DND-41 (cell line): ENCODE results near the gene TOMM6.

Experiments used
- ATAC-seq: fragments of 200-7000 bp; cut with Tn5 transposase; 3 replicates; pipeline ENCODE4 v1.9.1; 2021; ENCODE audit warnings: low read depth; ENCODE audit not compliant: insufficient read depth
- DNase-seq: peaks from one replicate; pipeline ENCODE4 v3.0.0-alpha.2; 2020
- H2AFZ ChIP-seq: 2 replicates; pipeline ENCODE4 v1.6.0; 2012; ENCODE audit warnings: low read depth, low read length
- H3K27ac ChIP-seq: 2 replicates; pipeline ENCODE4 v1.5.1; 2012; ENCODE audit warnings: low read length, inconsistent platforms
- H3K27me3 ChIP-seq: fragments of 200-600 bp; sonication (generic); 2 replicates; pipeline ENCODE4 v1.6.0; 2012; ENCODE audit warnings: low read length, mild to moderate bottlenecking, inconsistent platforms; ENCODE audit not compliant: insufficient read depth, poor library complexity
- H3K36me3 ChIP-seq: 2 replicates; pipeline ENCODE4 v1.5.1; 2012; ENCODE audit warnings: low read length, inconsistent platforms; ENCODE audit not compliant: insufficient read depth
- H3K4me1 ChIP-seq: 2 replicates; pipeline ENCODE4 v1.5.1; 2012; ENCODE audit warnings: mild to moderate bottlenecking, low read length; ENCODE audit not compliant: insufficient read depth
- H3K4me2 ChIP-seq: 2 replicates; pipeline ENCODE4 v1.6.0; 2012; ENCODE audit warnings: mild to moderate bottlenecking, moderate library complexity, low read length, inconsistent platforms; ENCODE audit not compliant: insufficient read depth
- H3K4me3 ChIP-seq, 2 experiments: fragments of 200-600 bp in 1 of 2; shearing (Covaris generic) in 1 of 2; 2 replicates each; pipeline ENCODE4 v1.5.1; 2012 to 2016; ENCODE audit warnings: inconsistent platforms in 2 of 2, low read length in 2 of 2, mild to moderate bottlenecking in 2 of 2, low read depth in 1 of 2, moderate library complexity in 1 of 2
- H3K79me2 ChIP-seq: 2 replicates; pipeline ENCODE4 v1.6.0; 2012; ENCODE audit warnings: low read length, inconsistent platforms; ENCODE audit not compliant: insufficient read depth
- H3K9ac ChIP-seq: 2 replicates; pipeline ENCODE4 v1.6.0; 2012; ENCODE audit warnings: low read depth, mild to moderate bottlenecking, inconsistent platforms, low read length, moderate library complexity
- H3K9me3 ChIP-seq: 2 replicates; pipeline ENCODE4 v1.5.1; 2012; ENCODE audit warnings: low read length, moderate library complexity, mild to moderate bottlenecking, inconsistent platforms; ENCODE audit not compliant: insufficient read depth, severe bottlenecking
- H4K20me1 ChIP-seq: 2 replicates; pipeline ENCODE4 v1.6.0; 2012; ENCODE audit warnings: low read length; ENCODE audit not compliant: insufficient read depth
- EZH2 ChIP-seq: IDR thresholded peaks from 3 replicates; pipeline ENCODE4 v1.6.1; 2012; ENCODE audit warnings: borderline replicate concordance, low read depth, mild to moderate bottlenecking, moderate library complexity, low read length, inconsistent platforms; ENCODE audit not compliant: severe bottlenecking
- TF ChIP-seq, protein P1 (sequence below): IDR thresholded peaks from 2 replicates; pipeline ENCODE4 v1.5.1; 2012; ENCODE audit warnings: borderline replicate concordance, low read length, moderate library complexity, mild to moderate bottlenecking; ENCODE audit not compliant: poor library complexity, severe bottlenecking; ENCODE audit errors: extremely low read depth

The TOMM6 gene

DNA sequence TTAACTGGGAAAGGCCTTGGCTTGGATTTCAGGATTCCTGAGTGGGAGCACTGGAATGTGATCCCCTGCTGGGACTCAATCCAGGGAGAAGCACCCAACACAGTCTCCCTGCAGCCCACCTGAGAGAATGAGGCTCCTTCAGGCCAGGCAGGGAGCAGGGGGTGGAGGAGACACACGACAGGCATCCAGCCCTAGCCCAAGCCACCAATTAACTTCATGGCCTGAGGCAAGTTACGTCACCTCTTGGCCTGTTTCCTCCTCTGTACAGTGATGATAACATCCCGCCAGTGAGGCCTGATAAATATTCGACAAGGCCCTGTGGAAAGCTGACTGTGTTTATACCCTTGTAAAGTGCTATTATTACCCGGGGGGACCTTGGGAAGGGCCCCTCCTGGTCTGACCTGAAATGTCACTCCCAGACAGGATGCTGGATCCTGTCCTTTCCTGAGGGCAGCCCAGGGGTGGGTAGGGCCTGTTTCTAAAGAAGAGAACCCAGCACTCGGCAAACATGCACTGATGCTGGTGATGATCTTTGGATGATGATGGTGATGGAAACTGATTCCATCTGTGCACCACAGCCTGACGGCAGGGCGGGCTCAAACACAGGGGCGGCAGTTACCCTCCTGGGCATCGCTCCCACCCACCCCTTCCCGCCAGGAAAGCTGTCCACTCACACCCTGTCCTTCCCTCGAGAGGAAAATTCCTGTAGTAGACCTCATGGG lies 20.2 kb upstream of the TOMM6 start:
- no peaks in the 10 kb centered on the region for H3K9me3 ChIP-seq
- H3K4me3 ChIP-seq = no peak overlapping the region
- H3K9ac ChIP-seq = no peak overlapping the region
- no peak for TF ChIP-seq EZH2
- TF ChIP-seq, protein P1, sequence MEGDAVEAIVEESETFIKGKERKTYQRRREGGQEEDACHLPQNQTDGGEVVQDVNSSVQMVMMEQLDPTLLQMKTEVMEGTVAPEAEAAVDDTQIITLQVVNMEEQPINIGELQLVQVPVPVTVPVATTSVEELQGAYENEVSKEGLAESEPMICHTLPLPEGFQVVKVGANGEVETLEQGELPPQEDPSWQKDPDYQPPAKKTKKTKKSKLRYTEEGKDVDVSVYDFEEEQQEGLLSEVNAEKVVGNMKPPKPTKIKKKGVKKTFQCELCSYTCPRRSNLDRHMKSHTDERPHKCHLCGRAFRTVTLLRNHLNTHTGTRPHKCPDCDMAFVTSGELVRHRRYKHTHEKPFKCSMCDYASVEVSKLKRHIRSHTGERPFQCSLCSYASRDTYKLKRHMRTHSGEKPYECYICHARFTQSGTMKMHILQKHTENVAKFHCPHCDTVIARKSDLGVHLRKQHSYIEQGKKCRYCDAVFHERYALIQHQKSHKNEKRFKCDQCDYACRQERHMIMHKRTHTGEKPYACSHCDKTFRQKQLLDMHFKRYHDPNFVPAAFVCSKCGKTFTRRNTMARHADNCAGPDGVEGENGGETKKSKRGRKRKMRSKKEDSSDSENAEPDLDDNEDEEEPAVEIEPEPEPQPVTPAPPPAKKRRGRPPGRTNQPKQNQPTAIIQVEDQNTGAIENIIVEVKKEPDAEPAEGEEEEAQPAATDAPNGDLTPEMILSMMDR = no peak
- H3K27ac ChIP-seq = no peak overlapping the region
- H3K4me2 ChIP-seq = no peak overlapping the region
- no peaks in the 10 kb centered on the region for H4K20me1 ChIP-seq
- H3K79me2 ChIP-seq = no peaks in the 10 kb centered on the region
- peaks cover 19% of the 10 kb centered on the region for H3K36me3 ChIP-seq
- DNase-seq (no peak), ATAC-seq (no peak)
- no peak overlapping the region for H2AFZ ChIP-seq
- H3K27me3 ChIP-seq = no peaks in the 10 kb centered on the region
- no peaks in the 10 kb centered on the region for H3K4me1 ChIP-seq

DNA sequence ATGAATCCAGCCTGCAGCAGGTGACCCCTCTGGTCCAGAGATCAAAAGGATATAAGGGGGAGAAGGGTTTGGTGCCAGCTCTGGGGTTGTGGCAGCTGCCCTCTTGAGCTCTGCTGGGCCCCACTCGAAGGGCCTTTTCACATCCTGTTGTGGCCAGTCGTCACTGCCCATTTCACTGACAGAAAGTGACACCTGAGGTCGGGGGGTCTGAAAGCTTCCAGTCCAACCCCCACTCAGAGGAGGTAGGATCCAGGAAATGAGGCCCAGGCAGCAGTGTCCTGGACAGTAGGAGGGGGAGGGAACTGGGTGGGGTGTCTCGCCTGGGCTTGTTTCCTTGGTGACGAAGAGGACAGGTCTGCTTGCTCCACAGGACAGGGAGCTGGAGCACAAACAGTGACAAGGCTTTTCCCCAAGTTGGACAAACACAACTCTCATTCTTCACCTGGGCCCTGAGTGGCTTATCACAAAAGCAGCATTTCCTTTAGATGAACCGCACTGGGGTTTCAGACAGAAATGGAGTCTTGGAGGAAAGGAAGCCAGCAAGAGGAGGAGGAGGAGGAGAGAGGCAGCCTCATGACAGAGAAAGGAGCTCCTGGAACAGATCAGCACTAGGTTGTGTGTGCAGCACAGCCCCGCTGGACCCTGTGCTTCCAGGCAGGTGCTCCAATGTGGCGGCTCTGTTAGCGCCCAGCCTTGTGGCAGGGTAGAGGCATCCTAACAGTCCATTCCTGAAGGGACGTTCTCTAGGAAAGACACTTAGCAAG lies 18.8 kb upstream of the TOMM6 start:
- Histone ChIP-seq H3K4me2 (no peak overlapping the region), H4K20me1 (no peaks in the 10 kb centered on the region), H3K36me3 (peaks cover 25% of the 10 kb centered on the region), H3K9ac (no peak overlapping the region), H3K79me2 (no peaks in the 10 kb centered on the region), H3K27me3 (no peaks in the 10 kb centered on the region), H2AFZ (no peak overlapping the region), H3K27ac (no peak overlapping the region), H3K4me3 (no peak overlapping the region), H3K4me1 (no peaks in the 10 kb centered on the region), H3K9me3 (no peaks in the 10 kb centered on the region)
- TF ChIP-seq, protein P1 = no peak
- no peak for TF ChIP-seq EZH2
- no peak for DNase-seq
- no peak; the same call in 2 of the 3 replicates for ATAC-seq

DNA sequence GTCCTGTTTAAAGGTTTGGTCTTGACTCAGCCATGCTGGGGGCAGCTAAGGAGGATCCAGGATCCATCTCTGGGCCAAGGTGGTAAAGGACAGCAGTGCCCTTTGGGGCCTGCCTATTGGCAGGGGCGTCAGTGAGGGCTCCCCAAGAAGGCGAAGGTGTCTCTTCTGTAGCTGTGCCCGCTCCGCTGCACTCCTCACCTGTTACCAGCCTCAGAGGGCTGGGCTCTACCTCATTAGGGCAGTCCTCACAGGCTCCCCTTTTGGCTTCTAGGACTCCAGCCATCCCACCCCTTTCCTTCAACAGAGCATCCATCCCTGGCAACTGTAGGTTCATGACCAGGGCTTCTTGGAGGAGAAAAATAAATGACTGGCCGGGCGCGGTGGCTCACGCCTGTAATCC lies 18.1 kb upstream of the TOMM6 start:
- H3K27me3 ChIP-seq = no peaks in the 10 kb centered on the region
- H4K20me1 ChIP-seq = no peaks in the 10 kb centered on the region
- H3K36me3 ChIP-seq = peaks cover 29% of the 10 kb centered on the region
- no peaks in the 10 kb centered on the region for H3K9me3 ChIP-seq
- ATAC-seq (no peak), DNase-seq (no peak)
- H3K4me2 ChIP-seq = no peak overlapping the region
- no peak overlapping the region for H3K9ac ChIP-seq
- no peak overlapping the region for H3K4me3 ChIP-seq
- no peak overlapping the region for H2AFZ ChIP-seq
- no peaks in the 10 kb centered on the region for H3K79me2 ChIP-seq
- no peak overlapping the region for H3K27ac ChIP-seq
- H3K4me1 ChIP-seq = no peaks in the 10 kb centered on the region
- TF ChIP-seq, protein P1 = no peak
- no peak for TF ChIP-seq EZH2
